Activated T-cell treated with anti-CD3 and anti-CD28 coated beads for 24 hours (primary cell): Measurements from ENCODE around the gene WSB2.
"Not testable (repeated sequence)": the region's sequence is repeated elsewhere in the genome, so short reads cannot be mapped to it uniquely, and the experiment has no call there.

ENCODE experiments used
- DNase-seq: peaks from one replicate; pipeline ENCODE4 v3.0.0-alpha.2; 2020; ENCODE audit warnings: low read depth

WSB2 gene

DNA sequence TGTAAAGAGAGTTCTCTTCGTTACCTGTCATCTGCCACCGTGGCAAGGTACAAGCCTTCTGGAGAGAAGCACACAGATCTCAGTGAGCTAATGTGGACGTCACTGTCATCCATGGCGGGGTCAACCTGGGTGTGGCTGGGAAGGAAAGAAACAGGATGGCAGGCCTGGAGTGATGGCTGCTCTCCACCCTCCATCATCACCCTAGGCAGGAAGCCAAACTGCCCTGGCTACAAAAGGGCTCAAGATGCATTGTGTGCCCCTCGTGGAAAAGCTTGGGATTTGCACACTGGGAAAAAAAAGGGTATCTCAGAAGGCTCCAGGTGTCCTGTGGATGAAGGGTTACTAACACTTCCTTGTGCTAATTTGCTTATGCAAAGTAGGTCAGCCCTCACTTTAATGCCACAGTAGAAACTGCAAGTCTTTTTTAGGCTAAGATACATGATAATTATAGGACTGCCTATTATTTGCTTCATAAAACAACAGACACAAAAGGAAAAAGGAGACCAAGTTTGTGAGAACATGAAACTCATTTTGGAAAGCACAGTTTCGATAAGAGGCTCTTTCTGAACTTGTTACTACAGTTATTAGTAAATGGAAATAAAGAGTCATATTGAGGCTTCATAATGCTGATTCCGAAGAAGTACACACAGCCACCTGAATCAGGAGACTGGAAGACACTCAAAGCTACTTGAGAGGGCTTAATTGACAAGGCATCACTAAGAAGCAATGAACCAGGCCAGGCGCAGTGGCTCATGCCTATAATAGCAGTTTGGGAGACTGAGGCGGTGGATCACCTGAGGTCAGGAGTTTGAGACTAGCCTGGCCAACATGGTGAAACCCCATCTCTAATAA lies 25.6 kb downstream of the WSB2 start:
- no peak for DNase-seq

DNA sequence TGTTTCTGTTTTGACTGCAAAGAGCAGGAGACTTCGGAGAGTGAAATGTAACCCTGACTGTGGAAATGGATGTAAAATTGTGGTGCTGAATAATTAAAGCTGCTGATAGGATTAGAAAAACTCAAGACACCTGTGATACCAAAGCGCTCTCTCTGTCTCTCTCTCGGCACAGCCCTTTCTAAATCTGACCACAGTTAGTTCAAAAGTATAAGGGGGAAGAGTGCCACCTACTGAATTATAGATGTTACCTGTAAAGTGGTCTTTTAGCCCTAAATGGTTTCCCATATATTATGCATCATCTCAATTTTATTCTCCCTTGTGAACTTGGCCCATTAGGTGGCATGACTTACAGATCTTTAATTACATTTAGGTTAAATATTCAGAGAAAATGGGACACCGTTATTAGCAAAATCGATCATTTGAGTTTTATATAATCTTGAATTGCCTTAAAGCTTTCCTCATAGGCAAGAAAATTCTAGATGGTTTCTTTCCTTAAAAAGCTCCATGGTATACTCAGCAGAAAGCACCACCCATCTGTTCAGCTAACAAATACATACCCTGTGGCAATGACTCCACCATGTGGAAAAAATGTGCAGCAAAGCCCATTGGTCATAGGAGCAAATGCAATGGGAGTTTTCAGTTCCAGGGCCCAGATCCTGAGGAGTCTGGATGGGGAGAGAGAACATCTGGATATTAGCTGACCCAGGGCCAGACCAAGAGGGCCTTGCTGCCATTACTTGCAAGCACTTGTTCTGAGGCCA lies 26.4 kb downstream of the WSB2 start:
- no peak for DNase-seq

DNA sequence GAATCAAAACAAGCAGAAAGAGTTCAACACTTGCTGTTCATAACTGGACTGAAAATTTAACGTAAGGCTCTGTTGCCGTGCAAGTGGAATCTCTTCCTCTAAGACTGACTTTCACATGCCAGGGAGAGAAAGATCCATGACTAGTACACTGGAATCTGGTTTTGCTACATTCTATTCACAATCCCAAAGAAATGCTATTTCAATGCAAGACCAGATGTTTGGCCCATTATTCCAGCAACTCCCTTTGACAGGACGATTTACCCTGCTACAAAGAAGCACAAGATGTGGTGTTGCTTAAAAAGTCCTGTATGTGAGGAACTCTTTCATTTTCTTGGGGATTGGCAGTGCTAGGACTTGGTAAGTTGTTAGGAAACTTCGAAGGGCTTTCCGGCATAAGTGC lies 27.1 kb downstream of the WSB2 start:
- DNase-seq, result no peak

DNA sequence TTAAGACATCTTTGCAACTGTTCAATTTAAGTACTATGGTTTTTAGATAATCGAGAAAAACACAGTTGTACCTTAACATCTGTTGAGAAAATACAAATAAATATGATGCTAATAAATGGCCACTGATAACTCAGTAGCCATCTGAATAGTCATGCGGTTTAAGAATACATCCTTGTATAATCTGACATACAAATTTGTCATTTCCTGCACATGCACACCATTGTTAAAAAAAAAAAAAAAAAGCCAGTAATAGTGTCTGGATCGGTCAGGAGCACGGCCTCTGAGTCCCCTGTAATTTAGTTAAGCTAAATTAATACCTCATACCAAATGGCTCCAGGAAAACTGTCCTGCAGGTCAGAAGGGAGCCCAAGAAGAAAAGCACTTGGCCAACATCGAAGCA lies 27.7 kb downstream of the WSB2 start:
- DNase-seq, result no peak

DNA sequence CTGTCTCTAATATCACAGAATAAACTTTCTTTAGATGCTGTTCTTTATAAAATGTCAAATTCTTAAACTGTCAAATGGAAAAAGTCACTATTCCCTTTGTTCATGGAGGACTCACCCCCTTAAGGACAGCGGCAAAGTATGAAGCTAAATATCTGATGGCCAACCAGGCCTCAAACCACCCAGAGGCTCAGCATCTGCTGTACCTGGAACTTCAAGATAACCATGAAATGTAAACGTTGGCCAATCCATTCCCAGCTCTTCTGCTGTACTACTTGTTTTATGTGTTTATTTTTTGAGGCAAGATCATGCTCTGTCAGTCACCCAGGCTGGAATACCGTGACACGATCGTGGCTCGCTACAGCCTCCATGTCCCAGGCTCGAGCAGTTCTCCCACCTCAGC lies 28.8 kb downstream of the WSB2 start:
- DNase-seq, result no peak

DNA sequence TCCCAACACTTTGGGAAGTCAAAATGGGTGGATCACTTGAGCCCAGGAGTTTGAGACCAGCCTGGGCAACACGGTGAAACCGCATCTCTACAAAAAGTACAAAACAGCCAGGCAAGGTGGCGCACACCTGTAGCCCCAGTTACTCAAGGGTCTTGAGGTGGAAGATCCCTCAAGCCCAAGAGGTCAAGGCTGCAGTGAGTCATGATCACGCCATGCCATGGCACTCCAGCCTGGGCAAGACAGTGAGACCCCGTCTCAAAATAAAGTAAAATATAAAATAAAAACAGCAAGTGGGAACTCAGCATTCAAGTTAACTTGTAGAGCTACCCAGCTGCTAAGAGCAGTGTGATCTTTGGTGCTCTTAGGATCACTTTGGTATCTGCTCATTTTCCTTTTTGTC lies 31.8 kb downstream of the WSB2 start:
- no peak for DNase-seq

DNA sequence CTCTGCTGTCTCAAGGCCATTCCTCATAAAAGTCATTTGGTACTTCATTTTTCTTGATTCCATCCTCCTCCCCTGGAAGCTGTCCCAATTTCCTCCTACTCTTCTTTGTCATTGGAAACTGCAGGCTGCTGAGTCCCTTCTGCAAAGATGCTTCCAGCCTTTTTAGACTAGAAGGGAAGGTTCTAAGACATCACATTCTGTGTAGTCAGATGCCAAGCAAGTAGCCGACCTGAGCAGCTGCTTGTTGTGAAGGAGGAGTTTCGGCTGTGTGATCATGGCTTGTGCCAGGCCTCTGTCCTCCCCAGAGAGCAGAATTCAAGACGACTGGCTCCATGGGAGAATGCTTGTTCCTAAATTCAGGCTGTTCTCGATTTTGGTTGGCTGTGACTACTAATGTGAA lies 35.8 kb downstream of the WSB2 start:
- no peak for DNase-seq

DNA sequence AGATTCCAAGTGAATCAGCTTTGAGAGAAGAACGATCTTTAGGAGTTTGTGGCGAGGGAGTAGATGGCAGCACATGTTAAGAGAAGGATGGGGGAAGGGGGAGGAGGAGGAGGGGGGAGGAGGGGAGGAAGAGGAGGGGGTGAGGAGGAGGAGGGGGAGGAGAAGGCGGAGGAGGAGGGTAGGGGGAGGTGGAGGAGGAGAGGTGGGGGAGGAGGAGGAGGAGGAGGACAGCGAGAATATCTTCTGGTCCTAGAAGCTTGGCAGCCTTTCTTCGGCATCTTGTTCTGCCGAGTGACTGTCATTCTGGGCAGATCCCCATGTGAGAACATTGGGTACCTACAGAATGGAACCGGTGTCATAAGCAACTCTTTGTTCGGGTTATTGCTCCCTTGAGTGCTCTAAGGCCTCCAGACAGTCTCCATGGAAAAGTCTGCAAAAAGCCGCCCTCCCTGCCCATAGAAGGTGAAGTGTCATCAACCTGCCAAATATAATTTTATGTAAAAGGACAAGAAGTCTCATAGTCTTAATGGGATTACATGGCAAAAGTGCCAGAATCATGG lies 37.6 kb downstream of the WSB2 start:
- no peak for DNase-seq

DNA sequence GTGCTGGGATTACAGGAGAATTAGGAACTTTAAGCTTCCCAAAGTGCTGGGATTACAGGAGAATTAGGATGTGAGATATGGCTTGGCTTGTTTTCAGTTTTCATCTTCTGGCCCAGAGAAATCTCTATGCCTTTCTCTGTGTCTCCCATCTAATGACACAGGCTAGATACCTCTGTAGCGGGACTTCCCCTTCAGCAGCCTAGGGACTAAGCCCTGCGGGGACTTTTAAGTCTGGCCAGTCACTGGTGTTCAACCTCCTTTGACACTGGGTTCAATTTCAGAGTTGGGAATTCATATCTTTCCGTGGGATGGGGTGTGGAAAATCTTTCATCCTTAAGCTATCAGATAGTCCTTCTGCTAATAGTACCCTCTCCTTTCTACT lies 38.3 kb downstream of the WSB2 start:
- no peak for DNase-seq

DNA sequence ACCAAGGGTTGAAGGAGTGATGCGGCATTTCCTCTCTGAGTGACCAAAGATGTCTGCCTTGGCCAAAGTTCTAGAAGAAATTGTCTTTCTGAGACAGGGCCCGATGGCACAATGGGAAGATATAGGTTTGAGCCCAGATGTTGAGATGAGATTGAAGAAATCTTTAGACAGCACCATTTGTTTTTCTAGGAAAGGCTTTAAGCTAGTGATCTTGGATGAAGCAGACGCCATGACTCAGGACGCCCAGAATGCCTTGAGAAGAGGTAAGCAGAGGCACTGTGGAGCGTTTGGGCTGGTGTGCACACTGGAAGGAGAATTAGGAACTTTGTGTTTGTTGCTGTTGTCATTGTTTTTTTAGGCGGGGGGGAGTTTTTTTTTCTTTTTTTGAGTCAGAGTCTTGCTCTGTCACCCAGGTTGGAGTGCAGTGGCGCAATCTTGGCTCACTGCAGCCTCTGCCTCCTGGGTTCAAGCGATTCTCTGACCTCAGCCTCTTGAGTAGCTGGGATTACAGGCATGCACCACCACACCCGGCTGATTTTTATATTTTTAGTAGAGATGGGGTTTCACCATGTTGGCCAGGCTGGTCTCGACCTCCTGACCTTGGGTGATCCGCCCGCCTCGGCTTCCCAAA lies 38.8 kb downstream of the WSB2 start:
- DNase-seq, result not testable (repeated sequence)

DNA sequence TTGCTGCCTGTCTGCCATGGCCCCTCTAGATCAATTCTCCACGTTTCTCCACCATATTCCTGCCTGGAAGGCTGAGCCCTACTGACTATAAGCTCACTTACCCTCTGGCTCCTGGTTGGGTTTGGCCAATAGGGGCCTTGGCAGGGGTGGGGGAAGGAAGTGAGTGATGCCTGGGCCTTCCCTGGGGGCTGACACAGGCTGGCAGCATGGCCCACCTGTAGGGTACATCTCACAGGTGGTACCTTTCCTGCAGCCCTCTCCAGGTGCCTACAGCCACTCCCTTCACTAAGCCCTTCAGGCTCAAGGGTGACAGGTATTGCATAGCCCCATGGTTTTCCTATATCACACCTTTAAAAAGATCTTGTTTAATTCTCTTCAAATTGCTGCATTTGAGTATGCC lies 40.9 kb downstream of the WSB2 start:
- DNase-seq, result no peak

DNA sequence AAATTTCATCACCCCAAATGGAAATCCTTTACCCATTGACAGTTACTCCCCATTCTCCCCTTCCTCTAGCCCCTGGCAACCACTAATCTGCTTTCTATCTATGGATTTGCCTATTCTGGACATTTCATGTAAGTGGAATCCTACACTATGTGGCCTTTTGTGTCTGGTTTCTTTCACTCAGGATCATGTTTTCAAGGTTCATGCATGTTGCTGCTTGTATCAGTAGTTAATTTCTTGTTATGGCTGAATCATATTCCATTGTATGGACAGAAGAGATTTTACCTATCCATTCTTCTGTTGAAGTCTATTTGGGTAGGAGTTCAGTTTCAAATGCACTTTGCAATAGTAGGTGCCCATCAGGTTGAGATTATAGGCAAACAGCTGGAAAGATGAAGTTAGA lies 43.1 kb downstream of the WSB2 start:
- no peak for DNase-seq

DNA sequence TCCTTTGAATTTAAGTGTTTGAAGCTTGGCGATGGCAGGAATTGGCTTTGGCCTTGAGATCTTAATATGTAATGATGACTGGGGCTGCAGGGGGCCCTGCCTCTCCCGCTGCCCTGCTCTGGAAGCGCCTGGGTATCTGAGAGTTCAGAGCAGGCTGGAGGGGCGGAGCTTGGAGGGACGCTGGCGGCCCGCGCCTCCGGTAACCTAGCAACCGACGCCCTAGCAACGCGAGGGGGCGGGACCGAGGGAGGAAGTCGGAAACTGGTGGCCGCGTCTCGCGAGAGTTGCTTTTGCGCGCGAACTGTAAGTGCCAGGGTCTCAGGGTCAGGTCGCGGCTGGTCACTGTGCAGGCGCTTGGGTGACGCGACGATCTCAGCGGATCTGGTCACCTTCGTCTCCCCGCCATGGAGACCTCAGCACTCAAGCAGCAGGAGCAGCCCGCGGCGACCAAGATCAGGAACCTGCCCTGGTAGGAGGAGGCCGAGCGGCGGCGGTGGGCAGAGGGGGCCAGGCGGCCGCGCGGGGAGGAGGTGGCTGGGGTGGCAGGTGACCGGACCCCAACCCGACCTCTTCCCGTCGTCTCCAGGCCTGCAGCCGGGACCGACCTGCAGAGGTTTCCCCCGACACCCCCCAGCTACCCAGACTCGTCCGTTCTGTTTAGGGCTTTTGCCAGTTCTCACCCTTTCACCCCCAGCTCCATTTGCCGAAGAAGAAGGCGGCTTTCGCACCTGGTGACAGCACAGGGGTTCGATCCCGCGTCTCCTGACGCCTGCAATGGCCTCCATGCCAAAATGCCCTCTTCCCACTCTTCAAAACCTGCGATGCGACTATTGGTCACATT lies 44.3 kb downstream of the WSB2 start, which contains the start of gene RFC5:
Gene RFC5 (plus strand): TSS at position 280 of the 841 bp plus-strand sequence. CDS start 125 bp downstream, at position 405.
- DNase-seq, result peak; percentile 97

DNA sequence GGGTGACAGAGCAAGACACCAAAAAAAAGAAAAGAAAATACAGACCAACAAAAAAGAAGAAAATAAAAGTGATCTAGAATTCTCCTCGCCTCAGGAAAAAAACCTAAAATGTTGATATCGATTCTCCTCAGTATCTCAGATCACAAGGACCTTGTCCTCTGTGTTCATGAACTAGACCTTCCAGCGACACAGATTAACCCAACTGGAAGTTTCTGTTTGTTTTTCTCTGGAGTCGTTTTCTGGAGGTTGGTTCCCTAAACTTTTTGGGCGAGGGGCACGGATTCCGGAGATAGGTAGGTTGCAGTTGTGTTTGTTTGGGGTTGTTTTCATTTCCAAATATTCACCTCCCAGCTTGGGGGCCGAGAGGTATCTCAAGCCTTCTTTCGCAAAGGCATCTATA lies 45.0 kb downstream of the WSB2 start:
- DNase-seq, result no peak

DNA sequence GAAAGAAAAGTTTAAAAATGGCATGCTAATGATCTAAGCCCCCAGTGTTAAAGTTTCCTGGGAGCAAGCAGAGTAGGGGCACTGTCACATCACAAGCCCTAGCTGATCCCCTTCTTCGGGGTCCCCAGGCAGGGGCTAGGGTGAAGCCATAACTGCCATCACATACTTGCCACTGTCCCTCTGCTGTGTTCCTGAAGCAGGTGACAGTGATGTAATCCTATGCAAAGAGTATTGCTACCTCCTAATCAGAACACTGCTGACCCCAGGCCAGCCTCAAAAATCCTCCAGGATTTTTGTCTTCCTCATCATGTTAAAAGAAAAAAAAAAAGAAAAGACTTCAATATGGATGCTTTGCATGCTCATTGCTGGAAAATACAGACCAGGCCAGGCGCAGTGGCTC lies 45.7 kb downstream of the WSB2 start:
- no peak for DNase-seq

DNA sequence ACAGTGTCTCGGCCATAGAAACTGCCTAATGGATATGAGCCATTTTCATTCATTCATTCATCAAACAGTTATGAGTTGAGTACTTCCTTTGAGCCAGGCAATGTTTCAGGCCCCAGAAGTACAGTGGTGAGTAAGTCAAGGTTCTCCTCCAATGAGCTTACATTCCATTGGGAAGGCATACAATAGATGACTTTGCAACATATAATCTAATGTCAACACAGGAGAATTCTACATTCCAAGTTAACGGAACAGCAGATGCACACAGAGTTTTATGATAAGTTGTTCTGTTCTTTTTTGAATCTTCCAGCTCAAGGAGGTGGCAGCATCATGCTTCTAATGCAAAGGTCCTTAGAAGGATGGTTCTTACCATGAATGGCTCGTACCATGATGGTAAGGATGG lies 47.7 kb downstream of the WSB2 start:
- DNase-seq, result no peak

DNA sequence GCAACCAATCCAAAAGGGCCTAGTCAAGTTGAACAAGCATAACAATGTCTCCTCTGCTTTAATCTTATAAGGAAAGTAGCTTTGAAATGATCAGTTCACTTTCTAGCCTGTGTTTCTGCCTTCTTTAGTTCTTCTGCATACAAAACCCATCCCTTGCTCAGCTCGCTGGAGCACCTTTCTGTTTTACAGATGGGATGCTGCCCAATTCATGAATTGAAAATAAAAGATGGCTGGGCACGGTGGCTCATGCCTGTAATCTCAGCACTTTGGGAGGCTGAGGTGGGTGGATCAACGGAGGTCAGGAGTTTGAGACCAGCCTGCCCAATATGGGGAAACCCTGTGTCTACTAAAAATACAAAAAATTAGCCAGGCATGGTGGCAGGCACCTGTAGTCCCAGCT lies 49.0 kb downstream of the WSB2 start:
- DNase-seq, result no peak

DNA sequence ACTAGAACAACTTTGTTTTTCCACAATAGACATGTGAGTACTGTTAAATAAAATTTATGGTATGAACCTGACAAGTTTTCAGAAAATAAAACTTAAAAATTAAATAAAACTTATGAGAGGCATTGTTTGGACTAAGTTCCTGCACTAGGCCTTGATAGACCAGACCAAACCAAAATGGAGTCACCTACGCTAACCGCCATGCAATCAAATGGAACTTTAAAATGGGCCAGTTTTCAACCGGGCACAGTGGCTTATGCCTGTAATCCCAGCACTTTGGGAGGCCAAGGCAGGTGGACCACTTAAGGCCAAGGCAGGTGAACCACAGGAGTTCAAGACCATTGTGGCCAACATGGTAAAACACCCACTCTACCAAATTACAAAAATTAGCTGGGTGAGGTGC lies 49.6 kb downstream of the WSB2 start:
- DNase-seq, result no peak

DNA sequence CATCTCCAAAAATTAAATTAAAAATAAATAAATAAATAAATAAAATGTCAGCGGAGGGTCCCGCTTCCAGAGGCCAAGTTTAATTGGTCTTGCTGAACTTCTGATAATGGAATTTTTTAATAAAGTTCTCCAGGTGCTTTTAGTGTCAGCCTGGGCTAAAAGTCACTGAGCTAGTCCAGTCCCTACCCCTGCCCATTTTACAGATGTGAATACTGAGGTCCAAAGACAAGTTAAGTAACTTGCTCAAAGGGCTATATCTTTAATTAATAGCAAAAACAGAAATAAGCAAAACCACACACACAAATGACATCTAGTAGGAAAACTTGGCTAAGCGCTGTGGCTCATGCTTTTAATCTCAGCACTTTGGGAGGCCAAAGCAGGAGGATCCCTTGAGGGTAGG lies 50.1 kb downstream of the WSB2 start:
- no peak for DNase-seq

DNA sequence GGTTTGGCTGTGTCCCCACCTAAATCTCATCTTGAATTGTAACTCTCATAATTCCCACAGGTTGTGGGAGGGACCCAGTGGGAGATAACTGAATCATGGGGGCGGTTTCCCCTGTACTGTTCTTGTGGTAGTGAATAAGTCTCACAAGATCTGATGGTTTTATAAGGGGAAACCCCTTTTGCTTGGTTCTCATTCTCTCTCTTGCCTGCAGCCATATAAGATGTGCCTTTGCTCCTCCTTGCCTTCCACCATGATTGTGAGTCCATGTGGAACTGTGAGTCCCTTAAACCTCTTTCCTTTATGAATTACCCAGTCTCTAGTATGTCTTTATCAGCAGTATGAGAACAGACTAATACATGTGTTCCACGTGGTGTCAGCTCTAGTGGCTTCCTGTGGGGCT lies 61.2 kb downstream of the WSB2 start:
- DNase-seq, result peak; percentile 1

DNA sequence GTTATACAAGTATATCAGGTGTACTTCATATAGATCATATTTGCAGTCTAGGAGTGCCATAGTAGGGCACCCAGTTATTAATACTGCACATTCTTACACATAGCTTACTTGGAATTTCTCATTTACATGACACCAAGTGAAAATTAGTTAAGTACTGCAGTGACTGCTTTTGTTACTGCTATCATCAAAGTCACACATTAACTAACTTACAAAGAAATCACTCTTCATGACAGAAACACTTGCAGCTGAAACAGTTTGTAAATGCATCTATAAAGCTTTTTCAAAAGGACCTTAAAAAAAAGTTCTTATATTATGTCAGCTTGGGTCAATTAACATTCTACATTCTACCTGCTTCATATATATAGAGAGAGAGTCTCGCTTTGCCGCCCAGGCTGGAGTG lies 62.3 kb downstream of the WSB2 start:
- no peak for DNase-seq
